Astrocyte (in vitro differentiated cells and primary cell): ENCODE results near the gene UFD1. TPM values are rescaled to one million over a fixed set of nuclear protein-coding genes. Genes with fewer than 3 reads are reported as not detected.
A peak's percentile ranks its signal among the peaks of the same experiment; 100 is the strongest.

ENCODE experiments used
- DNase-seq: peaks from one replicate; pipeline ENCODE4 v3.0.0-alpha.2; 2010; ENCODE audit warnings: low read depth
- FAIRE-seq: peaks from 2 replicates; lab custom pipeline; 2011; peaks lifted over from hg19 to GRCh38; lab: Jason Lieb, UNC
- H2AFZ ChIP-seq: 2 replicates; pipeline ENCODE4 v1.6.0; 2012; ENCODE audit warnings: low read depth, low read length, inconsistent platforms
- H3K27ac ChIP-seq: 2 replicates; pipeline ENCODE4 v1.5.1; 2011; ENCODE audit warnings: low read depth, low read length, inconsistent platforms
- H3K27me3 ChIP-seq: 2 replicates; pipeline ENCODE4 v1.6.0; 2011; ENCODE audit warnings: low read length, inconsistent platforms; ENCODE audit not compliant: insufficient read depth
- H3K36me3 ChIP-seq: 2 replicates; pipeline ENCODE4 v1.5.1; 2011; ENCODE audit warnings: low read length, inconsistent platforms; ENCODE audit not compliant: insufficient read depth
- H3K4me1 ChIP-seq: 2 replicates; pipeline ENCODE4 v1.5.1; 2011; ENCODE audit warnings: low read length, inconsistent platforms; ENCODE audit not compliant: insufficient read depth
- H3K4me2 ChIP-seq: 2 replicates; pipeline ENCODE4 v1.6.0; 2012; ENCODE audit warnings: low read length, inconsistent platforms
- H3K4me3 ChIP-seq: 2 replicates; pipeline ENCODE4 v1.5.1; 2011; ENCODE audit warnings: low read depth, mild to moderate bottlenecking, low read length, inconsistent platforms; ENCODE audit not compliant: insufficient read depth
- H3K79me2 ChIP-seq: 2 replicates; pipeline ENCODE4 v1.6.0; 2012; ENCODE audit warnings: mild to moderate bottlenecking, low read length, inconsistent platforms; ENCODE audit not compliant: insufficient read depth
- H3K9ac ChIP-seq: 2 replicates; pipeline ENCODE4 v1.6.0; 2012; ENCODE audit warnings: mild to moderate bottlenecking, low read length, inconsistent platforms
- H3K9me3 ChIP-seq: 2 replicates; pipeline ENCODE4 v1.5.1; 2012; ENCODE audit warnings: low read depth, mild to moderate bottlenecking, low read length, inconsistent platforms; ENCODE audit not compliant: insufficient read depth
- H4K20me1 ChIP-seq: 2 replicates; pipeline ENCODE4 v1.6.0; 2012; ENCODE audit warnings: low read length, inconsistent platforms; ENCODE audit not compliant: insufficient read depth
- H3K27ac Mint-ChIP-seq: one replicate; pipeline ENCODE4 v1.8.0; 2021; ENCODE audit warnings: mild to moderate bottlenecking, mixed read lengths; ENCODE audit not compliant: unreplicated experiment
- H3K27me3 Mint-ChIP-seq: one replicate; pipeline ENCODE4 v1.8.0; 2021; ENCODE audit warnings: low read depth, mixed read lengths; ENCODE audit not compliant: unreplicated experiment
- H3K36me3 Mint-ChIP-seq: one replicate; pipeline ENCODE4 v1.8.0; 2021; ENCODE audit warnings: low read depth, mixed read lengths; ENCODE audit not compliant: unreplicated experiment
- H3K4me1 Mint-ChIP-seq: one replicate; pipeline ENCODE4 v1.8.0; 2021; ENCODE audit warnings: low read depth, mixed read lengths; ENCODE audit not compliant: unreplicated experiment
- H3K4me3 Mint-ChIP-seq: one replicate; pipeline ENCODE4 v1.8.0; 2021; ENCODE audit warnings: mild to moderate bottlenecking, moderate library complexity, mixed read lengths; ENCODE audit not compliant: unreplicated experiment
- H3K9me3 Mint-ChIP-seq: one replicate; pipeline ENCODE4 v1.8.0; 2021; ENCODE audit warnings: mild to moderate bottlenecking, mixed read lengths; ENCODE audit not compliant: unreplicated experiment
- CTCF ChIP-seq: IDR thresholded peaks from 2 replicates; pipeline ENCODE4 v1.5.1; 2011; ENCODE audit warnings: low read depth, mild to moderate bottlenecking, inconsistent platforms, low read length, moderate library complexity; ENCODE audit not compliant: insufficient read depth
- EZH2 ChIP-seq: IDR thresholded peaks from 2 replicates; pipeline ENCODE4 v1.6.1; 2012; ENCODE audit warnings: mild to moderate bottlenecking, low read length, inconsistent platforms; ENCODE audit not compliant: insufficient read depth
- total RNA-seq: library from RNA; stranded (reverse); gene quantifications from 2 replicates; pipeline ENCODE4 v1.2.1, GENCODE V29; 2021

UFD1 gene
- total RNA-seq, 1 donor from 2014 or later, result 105 TPM

GRCh38 chr22:19434829-19435580 is 44.0 kb downstream of the UFD1 start:
- H3K4me2 ChIP-seq, result no peak overlapping the region
- Mint-ChIP-seq H3K4me1 (peaks cover 12% of the 10 kb centered on the region), H3K27ac (no peak overlapping the region), H3K9me3 (no peaks in the 10 kb centered on the region), H3K4me3 (no peak overlapping the region), H3K36me3 (peaks cover 5% of the 10 kb centered on the region), H3K27me3 (no peaks in the 10 kb centered on the region)
- H2AFZ ChIP-seq, result no peak overlapping the region
- TF ChIP-seq EZH2 (no peak), CTCF (no peak)
- H3K4me3 ChIP-seq, result no peak overlapping the region
- no peak overlapping the region for H3K9ac ChIP-seq
- H3K36me3 ChIP-seq, result peaks cover 9% of the 10 kb centered on the region
- FAIRE-seq, result no peak
- no peak for DNase-seq
- H3K27me3 ChIP-seq, result no peaks in the 10 kb centered on the region
- H3K4me1 ChIP-seq, result peaks cover 4% of the 10 kb centered on the region
- no peak overlapping the region for H3K27ac ChIP-seq
- H4K20me1 ChIP-seq, result peaks cover 10% of the 10 kb centered on the region
- H3K79me2 ChIP-seq, result peaks cover 31% of the 10 kb centered on the region
- H3K9me3 ChIP-seq, result no peaks in the 10 kb centered on the region

DNA sequence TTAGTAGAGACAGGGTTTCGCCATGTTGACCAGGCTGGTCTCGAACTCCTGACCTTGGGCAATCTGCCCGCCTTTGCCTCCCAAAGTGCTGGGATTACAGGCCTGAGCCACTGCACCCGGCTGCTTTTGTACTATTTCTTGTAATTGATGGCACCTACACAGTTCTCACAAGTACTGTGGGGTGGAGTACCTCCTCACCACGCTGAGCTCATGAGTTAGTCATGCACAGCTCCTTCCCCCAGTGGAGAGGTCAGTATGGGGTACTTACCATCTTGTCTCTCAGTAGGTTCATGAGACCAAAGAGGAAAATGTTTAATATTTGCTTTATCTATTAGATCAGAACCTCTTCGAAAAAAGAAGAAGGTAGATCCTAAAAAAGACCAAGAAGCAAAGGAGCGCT is 44.6 kb downstream of the UFD1 start:
- no peak overlapping the region for H3K9ac ChIP-seq
- H3K9me3 ChIP-seq, result no peaks in the 10 kb centered on the region
- no peaks in the 10 kb centered on the region for H3K9me3 Mint-ChIP-seq
- H3K4me1 Mint-ChIP-seq, result peaks cover 15% of the 10 kb centered on the region
- H4K20me1 ChIP-seq, result peaks cover 16% of the 10 kb centered on the region
- FAIRE-seq, result no peak
- H3K79me2 ChIP-seq, result peaks cover 32% of the 10 kb centered on the region
- no peak overlapping the region for H3K4me3 ChIP-seq
- peaks cover 10% of the 10 kb centered on the region for H3K4me1 ChIP-seq
- no peaks in the 10 kb centered on the region for H3K27me3 Mint-ChIP-seq
- H3K36me3 Mint-ChIP-seq, result peaks cover 5% of the 10 kb centered on the region
- H2AFZ ChIP-seq, result no peak overlapping the region
- H3K27ac ChIP-seq, result no peak overlapping the region
- no peaks in the 10 kb centered on the region for H3K27me3 ChIP-seq
- H3K27ac Mint-ChIP-seq, result no peak overlapping the region
- peak overlapping the region; percentile 54 for H3K4me3 Mint-ChIP-seq
- H3K36me3 ChIP-seq, result peaks cover 9% of the 10 kb centered on the region
- no peak for DNase-seq
- no peak overlapping the region for H3K4me2 ChIP-seq
- TF ChIP-seq CTCF, result no peak
- no peak for TF ChIP-seq EZH2
